22Rv1 (cell line): ENCODE measurements around the gene C1QTNF9.

Source experiments
- CTCF ChIP-seq: fragments of 450-650 bp; IDR thresholded peaks from 2 replicates; pipeline ENCODE4 v1.5.1; 2017; ENCODE audit warnings: mild to moderate bottlenecking
- ZFX ChIP-seq: fragments of 450-650 bp; IDR thresholded peaks from 2 replicates; pipeline ENCODE4 v1.6.1; 2017; ENCODE audit warnings: antibody characterized with exemption, borderline replicate concordance

- no peak for TF ChIP-seq CTCF
- TF ChIP-seq ZFX = no peak
Measured at GRCh38 chr13:24353736-24354135, 44.4 kb downstream of the C1QTNF9 start.
